Posterior vena cava (tissue), 2 donors: ENCODE data around the gene COBL. TPM values are rescaled to one million over a fixed set of nuclear protein-coding genes. Genes with fewer than 3 reads are reported as not detected.
A peak's percentile ranks its signal among the peaks of the same experiment; 100 is the strongest.
"Not testable (repeated sequence)": the region's sequence is repeated elsewhere in the genome, so short reads cannot be mapped to it uniquely, and the experiment has no call there.

ENCODE experiments used
- DNase-seq: peaks from one replicate; pipeline ENCODE4 v3.0.0-alpha.2; 2020; ENCODE audit warnings: low spot score
- intact Hi-C, 2 donors: fragments of 100-400 bp; cut with DNase I; formaldehyde crosslinking; loops; one replicate each; pipeline versions ENCODE4 v1.14.1 to v1.14.2; 2022 to 2023
- total RNA-seq, 2 donors: library from RNA; stranded (reverse); fragmentation: NEBNext Ultra II Directional; extraction: Animal tissue kit (Norgen Biotek cat#: 25700); gene quantifications; one replicate each; pipeline ENCODE4 v1.2.1, GENCODE V29; 2021
- donor health status: DM: yes; HTN: yes; CAD: no.
- donor health status: DM: yes; HTN: yes; CAD: no.

Gene COBL
- total RNA-seq, 2 donors from 2014 or later: 0.46 to 0.67 TPM

DNA sequence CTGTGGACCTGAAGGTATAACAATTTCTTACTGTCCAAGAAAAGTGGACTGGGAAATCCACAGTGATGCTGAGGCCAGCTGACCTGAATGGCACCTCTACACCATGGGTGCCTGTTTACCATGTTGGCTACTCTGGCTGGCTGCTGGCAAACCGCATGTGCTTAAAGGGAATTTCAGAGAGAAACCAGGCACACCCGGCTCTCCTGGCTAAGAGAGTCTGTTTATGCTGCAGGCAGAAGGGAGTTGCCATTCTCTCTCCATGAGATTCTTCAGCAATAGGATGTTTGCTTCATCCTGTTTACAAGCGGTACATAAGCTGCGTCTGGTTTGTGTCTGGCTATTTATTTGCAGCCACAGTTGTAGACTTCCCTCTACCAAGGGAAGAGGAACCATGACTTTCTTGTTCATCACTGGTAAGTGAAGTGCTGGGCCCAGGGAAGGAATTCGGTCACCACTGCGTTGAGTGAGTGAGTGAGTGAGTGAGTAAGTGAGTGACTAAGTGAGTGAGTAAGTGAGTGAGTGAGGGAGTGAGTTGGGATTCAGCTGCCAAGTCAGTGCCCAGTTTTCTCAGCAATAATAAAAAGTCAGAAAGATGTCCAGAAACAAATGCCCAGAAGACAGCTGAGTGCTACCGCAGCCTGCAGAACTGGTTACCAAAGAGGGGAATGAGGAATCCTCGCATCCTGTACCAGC lies 90.4 kb downstream of the COBL start:
- intact Hi-C loops: no loop called here
- DNase-seq: no peak

GRCh38 chr7:51224811-51225595 lies 91.6 kb downstream of the COBL start:
- no peak for DNase-seq
- intact Hi-C loops: no loop called here

DNA sequence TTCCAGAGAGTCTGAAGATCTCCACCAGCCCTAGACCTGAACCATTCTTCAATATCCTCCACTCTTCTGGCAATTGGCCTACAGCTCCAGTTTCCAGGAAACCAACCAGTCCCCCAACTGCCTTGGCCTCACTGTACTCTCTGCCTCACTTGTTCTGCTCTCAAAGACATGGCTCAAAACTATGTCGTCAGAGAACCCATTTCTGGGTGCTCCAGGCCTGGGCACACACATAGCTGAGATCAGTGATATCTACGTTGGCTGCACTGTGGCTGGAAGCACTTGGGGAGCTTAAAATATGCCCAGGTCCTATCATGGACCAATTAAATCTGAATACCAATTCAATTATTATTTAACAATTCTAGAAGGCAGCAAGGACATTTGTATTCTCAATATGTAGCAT lies 93.1 kb downstream of the COBL start:
- intact Hi-C loops: no loop called here
- DNase-seq: no peak

DNA sequence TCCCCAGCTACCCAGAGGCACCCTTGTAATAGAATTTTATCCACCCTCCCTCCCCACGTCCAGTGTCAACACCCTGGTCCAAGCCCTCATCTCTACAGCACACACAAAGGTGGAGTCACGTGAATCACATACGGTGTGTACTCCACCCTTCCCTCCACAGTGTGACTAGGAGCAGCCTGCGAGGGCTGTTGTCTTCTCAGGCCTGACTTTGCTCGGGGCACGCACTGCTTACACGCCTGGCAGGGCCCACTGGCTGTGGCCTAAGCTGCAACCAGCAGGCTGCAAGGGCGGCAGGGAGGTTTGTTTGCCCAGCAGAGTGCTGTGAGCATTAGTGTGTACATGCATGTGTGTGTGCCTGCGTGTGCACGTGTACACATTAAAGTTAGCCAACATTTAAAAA lies 93.7 kb downstream of the COBL start:
- intact Hi-C loops: no loop called here
- no peak for DNase-seq

DNA sequence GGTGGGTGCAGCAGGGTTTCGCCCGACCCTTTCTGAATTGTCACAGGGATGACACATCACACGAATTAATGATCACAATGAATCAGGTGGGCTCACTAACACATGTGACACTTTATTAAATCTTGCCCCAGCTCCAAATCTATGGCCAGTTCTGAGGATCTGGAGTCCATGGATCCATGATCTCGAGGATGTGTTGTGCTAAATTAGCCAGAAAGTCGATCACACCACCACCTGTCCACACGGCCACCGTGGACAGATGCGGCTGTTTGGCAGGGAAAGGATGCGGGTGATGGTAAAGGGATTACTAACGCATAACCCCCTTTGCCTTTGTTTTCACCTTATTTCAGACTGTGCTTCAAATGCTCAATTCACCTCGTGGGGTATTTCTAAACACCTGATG lies 96.4 kb downstream of the COBL start:
- intact Hi-C loops: no loop called here
- peak; percentile 26 for DNase-seq

GRCh38 chr7:51219261-51219988 lies 97.2 kb downstream of the COBL start:
- intact Hi-C loops: no loop called here
- DNase-seq: peak; percentile 66

GRCh38 chr7:51217804-51218203 lies 98.8 kb downstream of the COBL start:
- no peak for DNase-seq
- intact Hi-C loops: no loop called here

DNA sequence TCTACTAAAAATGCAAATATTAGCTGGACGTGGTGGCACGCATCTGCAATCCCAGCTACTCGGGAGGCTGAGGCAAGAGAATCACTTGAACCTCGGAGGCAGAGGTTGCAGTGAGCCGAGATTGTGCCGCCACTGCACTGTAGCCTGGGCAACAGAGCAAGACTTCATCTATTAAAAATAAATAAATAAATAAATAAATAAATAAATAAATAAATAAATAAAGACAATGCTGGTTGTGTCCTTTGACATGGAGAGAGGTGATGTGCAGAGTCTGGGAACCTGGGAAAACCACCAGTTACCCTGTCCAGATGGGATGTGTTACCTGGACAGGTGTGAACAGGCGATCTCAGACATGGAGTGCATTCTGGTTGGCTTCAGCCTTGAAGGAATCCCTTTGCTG lies 102.5 kb downstream of the COBL start:
- intact Hi-C loops: no loop called here
- no peak for DNase-seq

GRCh38 chr7:51213618-51214017 lies 103.0 kb downstream of the COBL start:
- DNase-seq: no peak
- intact Hi-C loops: no loop called here

GRCh38 chr7:51210766-51211165 lies 105.8 kb downstream of the COBL start:
- intact Hi-C loops: loop anchor here in 1 of 2 donors (1.0 kb wide), 1 partner anchor 27 kb away; no protein-coding TSS in a partner anchor
- no peak for DNase-seq

GRCh38 chr7:51209426-51209825 lies 107.2 kb downstream of the COBL start:
- intact Hi-C loops: no loop called here

GRCh38 chr7:51208125-51208524 lies 108.5 kb downstream of the COBL start:
- intact Hi-C loops, DNase-seq: not testable (repeated sequence)

More at GRCh38 chr7:51209426-51209825, 107.2 kb downstream of the COBL start:
- DNase-seq: no peak

GRCh38 chr7:51198654-51199053 lies 118.0 kb downstream of the COBL start:
- peak; percentile 22 for DNase-seq
- intact Hi-C loops: no loop called here

DNA sequence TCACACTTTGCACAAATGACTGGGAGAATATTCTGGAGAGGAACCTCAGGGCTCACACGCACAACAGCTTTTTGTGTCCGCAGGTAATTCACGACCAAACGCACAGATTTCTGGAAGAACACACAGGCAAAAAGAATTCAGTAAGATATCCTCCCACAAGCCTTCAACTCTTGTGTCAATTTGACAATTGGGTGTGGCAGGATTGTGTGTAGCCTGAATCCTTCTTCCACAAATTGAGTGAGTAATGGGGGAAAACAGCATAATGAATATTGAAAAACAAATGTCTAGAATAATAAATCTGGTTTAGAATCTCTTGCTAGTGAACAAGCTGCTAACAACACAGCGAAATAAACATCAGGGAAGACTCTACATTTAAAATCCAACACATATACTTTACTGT lies 125.6 kb downstream of the COBL start:
- no peak for DNase-seq
- intact Hi-C loops: no loop called here

DNA sequence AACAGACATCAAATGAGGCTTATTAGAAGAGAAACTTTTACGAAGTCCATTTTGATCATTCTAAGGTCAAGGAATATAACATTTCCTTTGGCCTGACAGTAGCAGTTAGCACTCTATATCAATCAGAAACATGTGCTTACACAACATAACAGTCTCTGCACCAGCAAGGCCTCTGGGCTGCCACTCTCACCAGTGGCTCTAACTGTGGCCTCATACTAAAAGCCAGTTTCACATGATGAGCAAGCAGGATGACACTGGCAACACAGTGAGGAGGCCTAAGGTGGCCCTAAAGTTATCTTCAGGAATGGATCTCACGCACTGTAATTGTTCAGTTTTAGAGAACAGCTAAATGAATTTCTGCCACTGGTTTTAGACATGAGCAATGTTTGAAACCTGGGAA lies 126.8 kb downstream of the COBL start:
- no peak for DNase-seq
- intact Hi-C loops: no loop called here

DNA sequence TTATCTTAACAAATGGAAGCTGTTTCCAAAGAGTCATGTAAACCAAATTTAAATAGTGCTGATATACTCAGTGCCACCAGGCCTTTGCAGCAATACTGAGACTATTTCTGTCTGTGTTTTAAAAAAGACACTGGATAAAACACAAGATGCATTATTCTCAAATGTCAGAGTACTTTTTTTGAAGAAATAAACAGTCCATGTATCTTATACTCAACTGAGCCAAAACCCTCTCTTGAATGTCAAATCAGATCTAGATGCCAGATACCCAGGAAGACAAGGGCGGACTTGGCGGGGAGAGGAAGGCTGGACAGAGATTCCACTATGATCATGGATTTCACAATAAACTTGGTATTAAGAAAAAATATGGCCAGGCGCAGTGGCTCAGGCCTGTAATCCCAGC lies 127.6 kb downstream of the COBL start:
- intact Hi-C loops: no loop called here
- no peak for DNase-seq

- DNase-seq: no peak
- intact Hi-C loops: no loop called here
Observed at GRCh38 chr7:51187941-51188340, 128.7 kb downstream of the COBL start.

GRCh38 chr7:51186531-51186930 lies 130.1 kb downstream of the COBL start:
- intact Hi-C loops: no loop called here
- no peak for DNase-seq

DNA sequence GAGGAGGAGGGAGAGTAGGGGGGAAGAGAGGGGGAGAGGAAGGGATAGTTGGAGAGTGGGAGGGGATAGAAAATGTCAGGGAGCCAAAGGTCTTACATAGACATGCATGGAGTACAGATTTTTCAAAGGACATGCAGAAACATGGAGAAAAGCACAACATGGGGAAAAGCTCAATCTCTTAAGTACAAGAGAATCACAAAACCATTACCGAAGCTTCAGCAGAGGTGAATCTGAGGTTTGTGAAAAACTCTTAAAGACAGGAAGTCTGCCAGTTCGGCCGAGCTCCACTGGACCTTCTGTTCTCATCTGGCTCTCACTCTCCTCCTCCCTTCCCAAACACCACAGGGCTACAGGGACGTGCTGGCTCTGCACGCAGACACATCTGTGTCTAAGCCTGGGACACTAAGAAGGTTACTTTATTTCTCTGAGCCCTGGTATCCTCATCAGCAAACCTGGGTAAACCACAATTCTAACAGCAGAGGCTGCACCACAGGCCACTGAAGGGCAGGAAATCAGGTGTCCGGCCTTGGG lies 133.9 kb downstream of the COBL start:
- intact Hi-C loops: no loop called here
- DNase-seq: no peak

DNA sequence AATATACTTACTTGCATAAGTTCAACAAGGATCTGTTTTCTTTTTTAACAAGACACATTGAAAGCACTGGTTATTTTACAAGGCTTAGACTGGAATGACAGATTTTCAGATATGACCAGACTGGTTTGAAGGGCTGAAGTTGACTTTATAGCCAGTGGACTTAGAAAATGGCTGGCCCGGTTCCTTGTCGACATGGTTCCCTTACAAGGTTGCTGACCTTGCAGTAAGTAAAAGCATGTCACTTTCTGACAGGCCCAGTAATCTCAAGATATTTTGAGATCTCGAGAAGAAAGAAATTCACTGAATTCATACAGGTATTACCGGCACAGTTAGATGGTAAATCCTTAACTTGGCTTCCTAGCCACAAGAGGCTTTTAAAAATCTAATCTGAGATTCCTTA lies 136.5 kb downstream of the COBL start:
- intact Hi-C loops: no loop called here

More for the DNA sequence above, 136.5 kb downstream of the COBL start:
- no peak for DNase-seq
